Loucy (cell line): Measurements from ENCODE around the gene DENND4A.

Experiments
- H2AFZ ChIP-seq: fragments of 200-600 bp; sonication (generic); 2 replicates; pipeline ENCODE4 v1.6.0; 2016; ENCODE audit warnings: antibody characterized with exemption, mild to moderate bottlenecking, low read length, moderate library complexity
- H3F3A ChIP-seq: fragments of 200-600 bp; 2 replicates; pipeline ENCODE4 v1.6.0; 2016; ENCODE audit warnings: antibody characterized with exemption, low read depth, mild to moderate bottlenecking
- H3K27me3 ChIP-seq: fragments of 200-600 bp; sonication (generic); 2 replicates; pipeline ENCODE4 v1.6.1; 2014; ENCODE audit warnings: low read length, mild to moderate bottlenecking; ENCODE audit not compliant: insufficient read depth, poor library complexity, severe bottlenecking
- H3K36me3 ChIP-seq: fragments of 200-600 bp; sonication (generic); 2 replicates; pipeline ENCODE4 v1.6.1; 2016; ENCODE audit warnings: low read length; ENCODE audit not compliant: insufficient read depth
- H3K4me1 ChIP-seq: fragments of 200-600 bp; sonication (generic); 2 replicates; pipeline ENCODE4 v1.5.1; 2014; ENCODE audit warnings: low read length, mild to moderate bottlenecking; ENCODE audit not compliant: insufficient read depth, poor library complexity, severe bottlenecking
- H3K4me2 ChIP-seq: fragments of 200-600 bp; sonication (generic); 2 replicates; pipeline ENCODE4 v1.6.0; 2014; ENCODE audit warnings: antibody characterized with exemption, low read length, low read depth, mild to moderate bottlenecking; ENCODE audit not compliant: poor library complexity, severe bottlenecking
- H3K4me3 ChIP-seq: fragments of 200-600 bp; sonication (generic); 2 replicates; pipeline ENCODE4 v1.5.1; 2014; ENCODE audit warnings: low read length, mild to moderate bottlenecking, mixed read lengths; ENCODE audit not compliant: poor library complexity, severe bottlenecking
- H3K79me2 ChIP-seq: fragments of 200-600 bp; sonication (generic); 2 replicates; pipeline ENCODE4 v1.6.1; 2014; ENCODE audit warnings: low read length; ENCODE audit not compliant: insufficient read depth
- H3K9ac ChIP-seq: fragments of 200-600 bp; sonication (generic); 2 replicates; pipeline ENCODE4 v1.6.0; 2014; ENCODE audit warnings: mild to moderate bottlenecking, low read depth, low read length, moderate library complexity; ENCODE audit not compliant: poor library complexity, severe bottlenecking
- H3K9me2 ChIP-seq: fragments of 200-600 bp; sonication (generic); replicated peaks from 2 replicates; pipeline ENCODE4 v1.6.1; 2016; ENCODE audit warnings: low read depth, low read length, mixed read lengths
- H3K9me3 ChIP-seq: fragments of 200-600 bp; sonication (generic); 2 replicates; pipeline ENCODE4 v1.6.1; 2014; ENCODE audit warnings: mild to moderate bottlenecking, antibody characterized with exemption, low read length, low read depth; ENCODE audit not compliant: insufficient read depth
- H4K20me1 ChIP-seq: fragments of 200-600 bp; sonication (generic); 2 replicates; pipeline ENCODE4 v1.6.0; 2014; ENCODE audit warnings: antibody characterized with exemption, low read length, mild to moderate bottlenecking; ENCODE audit not compliant: insufficient read depth, poor library complexity, severe bottlenecking
- CTCF ChIP-seq: fragments of 200-600 bp; sonication (generic); conservative IDR thresholded peaks from 2 replicates; pipeline ENCODE4 v1.5.1; 2014; ENCODE audit warnings: mild to moderate bottlenecking, antibody characterized with exemption, low read length
- EZH2phosphoT487 ChIP-seq: fragments of 200-600 bp; IDR thresholded peaks from 2 replicates; pipeline ENCODE4 v1.6.1; 2018; ENCODE audit warnings: antibody characterized with exemption, mild to moderate bottlenecking, moderate library complexity, borderline replicate concordance

DENND4A gene

DNA sequence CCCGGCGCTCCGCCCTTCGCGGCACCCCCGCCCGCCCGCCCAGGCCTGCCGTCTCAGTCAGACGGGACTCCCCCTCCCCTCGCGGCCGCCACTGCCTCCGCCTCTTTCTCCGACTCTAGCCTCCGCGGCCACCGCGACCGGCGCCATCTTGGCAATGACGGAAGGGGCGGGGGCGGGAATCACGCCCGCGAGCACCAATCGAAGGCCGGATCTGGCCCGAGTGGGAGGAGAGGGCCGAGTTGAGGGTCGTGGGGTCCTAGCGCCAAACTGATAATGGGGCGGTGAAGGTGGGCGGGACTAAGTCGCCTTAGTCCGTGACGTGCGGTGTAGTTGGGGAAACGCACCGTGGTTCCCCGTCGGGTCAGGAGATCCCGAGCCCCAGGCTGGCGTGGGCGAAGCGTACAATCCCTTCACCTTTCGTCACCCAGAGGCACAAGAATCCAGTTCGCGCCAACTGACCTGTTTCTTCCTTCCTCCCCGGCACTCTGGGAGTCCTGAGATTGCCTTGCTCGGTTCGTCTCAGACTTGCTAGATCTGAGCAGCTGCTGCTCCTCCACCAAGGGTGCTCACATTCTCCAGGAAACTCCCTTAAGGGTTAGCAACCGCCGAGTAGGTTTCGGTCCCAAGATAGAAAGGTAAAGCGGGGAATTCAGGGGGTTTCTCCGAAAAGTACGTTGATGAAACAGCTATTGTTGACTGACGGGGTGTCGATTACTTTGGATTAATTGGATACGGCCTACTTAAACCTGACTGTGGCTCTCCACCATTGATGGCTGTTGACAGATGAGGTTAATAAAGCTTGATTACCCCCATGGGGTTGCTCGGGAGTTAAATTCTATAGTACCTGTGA is at the start of gene DENND4A:
Gene DENND4A (minus strand): TSS at position 156 of the 850 bp plus-strand sequence. CDS start 35,843 bp downstream, outside the sequence.
- Histone ChIP-seq H3K9me3 (no peaks in the 10 kb centered on the region), H3K9ac (peak within 1 kb of the TSS; percentile 77), H3K36me3 (no peaks in the 10 kb centered on the region), H3F3A (no peaks in the 10 kb centered on the region), H3K79me2 (peaks cover 32% of the 10 kb centered on the region), H3K9me2 (no peaks in the 10 kb centered on the region), H3K4me3 (peak within 1 kb of the TSS; percentile 86), H2AFZ (peak within 1 kb of the TSS; percentile 90), H4K20me1 (peaks cover 9% of the 10 kb centered on the region), H3K4me2 (peak within 1 kb of the TSS; percentile 93), H3K4me1 (peaks cover 42% of the 10 kb centered on the region), H3K27me3 (no peaks in the 10 kb centered on the region)
- no peak for TF ChIP-seq EZH2phosphoT487
- TF ChIP-seq CTCF, result no peak

DNA sequence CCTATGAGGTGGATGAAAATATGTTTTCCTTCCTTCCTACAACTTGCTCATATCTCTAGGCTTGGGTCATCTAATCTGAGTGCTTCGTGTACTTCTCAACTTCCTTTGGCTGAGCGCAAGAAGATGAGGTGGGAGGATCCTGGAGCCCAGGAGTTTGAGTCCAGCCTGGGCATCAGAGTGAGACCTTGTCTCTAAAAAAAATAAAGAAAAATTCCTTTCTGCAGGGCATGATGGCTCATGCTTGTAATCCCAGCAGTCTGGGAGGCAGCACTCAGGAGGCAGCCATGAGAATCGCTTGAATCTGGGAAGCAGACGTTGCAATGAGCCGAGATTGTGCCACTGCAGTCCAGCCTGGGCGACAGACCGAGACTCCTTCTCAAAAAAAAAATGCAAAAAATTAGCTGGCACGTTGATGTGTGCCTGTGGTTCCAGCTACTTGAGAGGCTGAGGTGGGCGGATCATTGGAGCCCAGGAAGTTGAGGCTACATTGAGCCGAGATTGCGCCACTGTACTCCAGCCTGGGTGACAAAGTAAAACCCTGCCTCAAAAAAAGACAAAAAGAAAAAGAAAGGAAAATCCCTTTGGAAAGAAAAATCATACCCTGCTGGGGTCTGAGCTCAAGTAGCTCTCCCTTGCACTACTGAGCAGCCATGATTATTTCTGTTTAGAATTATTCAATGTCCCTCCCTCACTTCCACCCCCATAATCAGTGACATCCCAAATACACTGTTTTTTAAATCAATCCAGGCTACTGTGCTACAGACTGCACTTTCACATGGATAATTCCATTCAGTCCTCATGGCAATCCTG is 49.2 kb upstream of the DENND4A start:
- H3K9me3 ChIP-seq, result no peaks in the 10 kb centered on the region
- no peaks in the 10 kb centered on the region for H3K9me2 ChIP-seq
- no peaks in the 10 kb centered on the region for H3F3A ChIP-seq
- no peak overlapping the region for H3K4me3 ChIP-seq
- H3K27me3 ChIP-seq, result no peaks in the 10 kb centered on the region
- no peaks in the 10 kb centered on the region for H3K79me2 ChIP-seq
- H3K4me2 ChIP-seq, result no peak overlapping the region
- TF ChIP-seq CTCF (no peak), EZH2phosphoT487 (no peak)
- no peaks in the 10 kb centered on the region for H3K36me3 ChIP-seq
- H4K20me1 ChIP-seq, result no peaks in the 10 kb centered on the region
- no peaks in the 10 kb centered on the region for H3K4me1 ChIP-seq
- H2AFZ ChIP-seq, result no peak overlapping the region
- H3K9ac ChIP-seq, result no peak overlapping the region

DNA sequence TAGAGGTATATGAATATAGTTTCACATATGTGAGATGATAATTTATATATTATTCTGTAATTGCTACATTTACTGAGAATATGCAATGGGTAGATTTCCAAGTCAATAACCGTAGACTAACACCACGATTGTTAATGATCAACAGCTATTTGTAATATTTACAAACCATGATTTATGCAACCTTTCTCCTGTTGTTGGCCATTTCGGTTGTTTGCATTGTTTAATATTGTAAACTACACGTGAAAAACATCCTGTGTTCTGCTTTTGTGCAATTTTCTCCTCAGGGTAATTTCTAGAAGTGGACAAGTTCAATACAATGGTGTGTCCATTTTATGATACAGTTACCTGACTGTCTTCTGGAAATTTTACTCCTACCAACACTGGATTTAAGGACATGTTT is 47.9 kb upstream of the DENND4A start:
- no peaks in the 10 kb centered on the region for H3K4me1 ChIP-seq
- no peaks in the 10 kb centered on the region for H3K36me3 ChIP-seq
- H3K27me3 ChIP-seq, result no peaks in the 10 kb centered on the region
- H3F3A ChIP-seq, result no peaks in the 10 kb centered on the region
- H3K79me2 ChIP-seq, result no peaks in the 10 kb centered on the region
- no peaks in the 10 kb centered on the region for H3K9me3 ChIP-seq
- no peaks in the 10 kb centered on the region for H4K20me1 ChIP-seq
- TF ChIP-seq CTCF (no peak), EZH2phosphoT487 (no peak)
- H3K9ac ChIP-seq, result no peak overlapping the region
- no peak overlapping the region for H3K4me2 ChIP-seq
- no peaks in the 10 kb centered on the region for H3K9me2 ChIP-seq
- no peak overlapping the region for H2AFZ ChIP-seq
- no peak overlapping the region for H3K4me3 ChIP-seq
